K562 (cell line): ENCODE data around the gene NDUFAF3. TPM values are rescaled to one million over a fixed set of nuclear protein-coding genes. Genes with fewer than 3 reads are reported as not detected.

Experiments used
- ATF1 ChIP-seq, 2 experiments: fragments of 450-650 bp in 1 of 2; IDR thresholded peaks; 2 replicates each; pipeline ENCODE4 v1.6.1; 2016; ENCODE audit warnings: missing compliant biosample characterization in 1 of 2, missing genetic modification characterization in 1 of 2
- CEBPB ChIP-seq: fragments of 450-650 bp; IDR thresholded peaks from 2 replicates; pipeline ENCODE4 v1.6.1; 2016; ENCODE audit warnings: missing genetic modification characterization, missing compliant biosample characterization
- CREM ChIP-seq: IDR thresholded peaks from 2 replicates; pipeline ENCODE4 v1.6.1; 2014; ENCODE audit warnings: antibody characterized with exemption, low read depth
- E4F1 ChIP-seq: fragments of 250-450 bp; sonication (Bioruptor Pico); IDR thresholded peaks from 2 replicates; pipeline ENCODE4 v1.5.0; 2021; ENCODE audit warnings: mild to moderate bottlenecking, borderline replicate concordance
- ELF2 ChIP-seq: fragments of 250-450 bp; sonication (Bioruptor Pico); IDR thresholded peaks from 2 replicates; pipeline ENCODE4 v1.5.0; 2021; ENCODE audit warnings: mild to moderate bottlenecking
- ILK ChIP-seq: fragments of 450-650 bp; IDR thresholded peaks from 2 replicates; pipeline ENCODE4 v1.6.1; 2016; ENCODE audit warnings: missing genetic modification characterization, low read depth, mild to moderate bottlenecking, missing compliant biosample characterization, moderate library complexity, borderline replicate concordance
- KAT2B ChIP-seq: IDR thresholded peaks from one replicate; pipeline ENCODE4 v1.6.1; 2012; ENCODE audit warnings: low read depth, mild to moderate bottlenecking, control low read depth, inconsistent platforms, low read length, moderate library complexity
- KLF13 ChIP-seq: fragments of 450-650 bp; IDR thresholded peaks from 2 replicates; pipeline ENCODE4 v1.6.1; 2016; ENCODE audit warnings: missing genetic modification characterization, low read depth, mild to moderate bottlenecking, missing compliant biosample characterization, moderate library complexity, borderline replicate concordance
- KLF6 ChIP-seq: fragments of 250-450 bp; sonication (Bioruptor Pico); IDR thresholded peaks from 2 replicates; pipeline ENCODE4 v1.4.0; 2020; ENCODE audit warnings: mild to moderate bottlenecking, moderate library complexity, borderline replicate concordance
- MXI1 ChIP-seq: IDR thresholded peaks from 2 replicates; pipeline ENCODE4 v1.6.1; 2011; ENCODE audit warnings: low read depth, mild to moderate bottlenecking, improper control_type of control experiment, low read length
- NONO ChIP-seq, 2 experiments: fragments of 200-400 bp in 1 of 2; fragments of 450-650 bp in 1 of 2; formaldehyde crosslinking in 1 of 2; IDR thresholded peaks; 2 replicates each; pipeline ENCODE4 v1.6.1; 2017; ENCODE audit warnings: low read depth in 2 of 2, mild to moderate bottlenecking in 2 of 2, moderate library complexity in 2 of 2, low read length in 1 of 2
- POLR3G ChIP-seq: IDR thresholded peaks from 2 replicates; pipeline ENCODE4 v1.6.1; 2011; ENCODE audit not compliant: insufficient read length, insufficient replicate concordance; ENCODE audit errors: extremely low read depth
- SRF ChIP-seq, 2 experiments: fragments of 250-450, 450-650 bp in 1 of 2; sonication (Bioruptor Pico) in 1 of 2; sonication (generic) in 1 of 2; formaldehyde crosslinking; IDR thresholded peaks; 2 replicates each; pipeline versions ENCODE4 v1.5.0 to v1.5.1; 2020 to 2022; ENCODE audit warnings: mild to moderate bottlenecking in 1 of 2, missing genetic modification reagents in 1 of 2
- ZNF311 ChIP-seq: fragments of 250-450 bp; sonication (Bioruptor Pico); IDR thresholded peaks from 2 replicates; pipeline ENCODE4 v1.4.0; 2020; ENCODE audit warnings: mild to moderate bottlenecking, moderate library complexity
- ZNF436 ChIP-seq: fragments of 250-450, 450-650 bp; sonication (Bioruptor Pico); formaldehyde crosslinking; IDR thresholded peaks from 2 replicates; pipeline ENCODE4 v1.7.0; 2020; ENCODE audit warnings: mild to moderate bottlenecking
- polyA plus RNA-seq, 8 experiments: library from polyadenylated mRNA; depleted of rRNA in 4 of 8; stranded (reverse) in 5 of 8; unstranded in 3 of 8; fragments of >200 nt; fragmentation: Nextera tagmentation in 2 of 8; fragmentation: Illumina TruSeq in 1 of 8; extraction: Ambion mirVana in 2 of 8; extraction: Trizol in 1 of 8; gene quantifications; 2 replicates each; pipeline versions ENCODE4 v1.2.1 to v1.2.3, GENCODE V29; 2011 to 2014; ENCODE audit warnings: inconsistent platforms in 1 of 8, missing spikeins in 1 of 8
- total RNA-seq, 7 experiments: library from RNA; depleted of rRNA in 6 of 7; stranded (reverse); fragments of >200 nt in 6 of 7; fragmentation: Illumina TruSeq in 2 of 7; extraction: Trizol in 2 of 7; gene quantifications; 2 replicates each; pipeline versions ENCODE4 v1.2.1 to v1.2.3, GENCODE V29; 2011 to 2021; ENCODE audit warnings: low replicate concordance in 1 of 7
- TF ChIP-seq, protein P1 (sequence below): sonication (generic); formaldehyde crosslinking; IDR thresholded peaks from 2 replicates; pipeline ENCODE4 v1.8.0; 2022; ENCODE audit warnings: missing genetic modification reagents, mild to moderate bottlenecking, moderate library complexity, borderline replicate concordance
- TF ChIP-seq, protein P2 (sequence below): fragments of 450-650 bp; formaldehyde crosslinking; IDR thresholded peaks from 2 replicates; pipeline ENCODE4 v1.4.0; 2020; ENCODE audit warnings: mild to moderate bottlenecking, moderate library complexity
- TF ChIP-seq, protein P3 (sequence below): sonication (generic); formaldehyde crosslinking; IDR thresholded peaks from 2 replicates; pipeline ENCODE4 v1.8.1; 2022; ENCODE audit warnings: missing genetic modification reagents
- TF ChIP-seq, protein P4 (sequence below), 3 experiments: fragments of 200-800 bp in 1 of 3; sonication (Bioruptor generic) in 1 of 3; sonication (generic) in 1 of 3; formaldehyde crosslinking in 1 of 3; IDR thresholded peaks; 2 replicates each; pipeline versions ENCODE4 v1.6.1 to v1.8.0; 2016 to 2022; ENCODE audit warnings: mild to moderate bottlenecking in 2 of 3, missing compliant biosample characterization in 2 of 3, missing genetic modification characterization in 2 of 3, missing genetic modification reagents in 1 of 3

The NDUFAF3 gene
- total and polyA plus RNA-seq, 9 of the 15 experiments (the other 6 are each of a cell fraction or from before 2014, with no cell fraction given): 17.0 to 127 (median 36.3) TPM

DNA sequence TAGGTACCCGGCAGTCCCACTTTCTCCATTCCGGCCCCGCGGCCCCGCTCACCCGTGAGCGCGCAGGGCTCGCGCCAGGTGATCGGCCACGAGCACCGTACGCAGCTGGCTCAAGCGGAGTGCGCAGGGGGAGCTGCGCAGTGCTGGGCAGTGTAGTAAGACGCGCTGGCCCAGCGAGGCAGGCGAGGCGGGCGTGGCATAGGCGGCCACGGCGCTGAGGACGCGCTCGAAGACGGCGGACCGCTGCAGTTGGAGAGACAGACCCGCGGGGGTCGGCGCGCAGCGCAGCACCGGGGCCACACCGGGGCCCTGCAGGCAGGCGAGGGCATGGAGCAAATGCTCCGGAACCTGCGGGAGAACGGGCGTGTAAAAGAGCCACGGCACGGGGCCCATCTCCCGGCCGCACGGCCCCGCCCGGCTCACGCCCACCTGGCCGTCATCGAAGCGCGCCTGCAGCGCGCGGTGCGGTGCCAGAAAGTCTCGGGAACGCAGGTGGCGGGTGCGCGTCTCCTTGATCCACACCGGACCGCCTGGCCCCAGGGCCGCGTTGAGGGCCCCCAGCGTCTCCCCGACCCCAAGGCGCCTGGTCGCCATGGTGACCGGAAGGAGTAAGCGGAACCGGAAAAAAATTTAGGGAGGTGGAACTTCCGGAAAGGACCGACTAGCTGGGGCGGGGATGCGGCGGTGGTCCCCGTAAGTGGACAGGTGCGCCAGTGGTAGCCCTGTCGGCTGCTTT lies 3.8 kb upstream of the NDUFAF3 start, which contains the start of gene DALRD3 (continued):
- no peak for TF ChIP-seq E4F1 (CRISPR knock-in tag)
- no peak for TF ChIP-seq KAT2B
- no peak for TF ChIP-seq ILK (tag)
- TF ChIP-seq, protein P1, sequence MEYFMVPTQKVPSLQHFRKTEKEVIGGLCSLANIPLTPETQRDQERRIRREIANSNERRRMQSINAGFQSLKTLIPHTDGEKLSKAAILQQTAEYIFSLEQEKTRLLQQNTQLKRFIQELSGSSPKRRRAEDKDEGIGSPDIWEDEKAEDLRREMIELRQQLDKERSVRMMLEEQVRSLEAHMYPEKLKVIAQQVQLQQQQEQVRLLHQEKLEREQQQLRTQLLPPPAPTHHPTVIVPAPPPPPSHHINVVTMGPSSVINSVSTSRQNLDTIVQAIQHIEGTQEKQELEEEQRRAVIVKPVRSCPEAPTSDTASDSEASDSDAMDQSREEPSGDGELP: peak; percentile 82
- no peak for TF ChIP-seq SRF (CRISPR knock-in tag; IDR thresholded peaks at IDR 0.05)
- 0 out of 2 replicates have a peak, but pooled peaks have one; percentile 62 for TF ChIP-seq ELF2 (CRISPR knock-in tag)
- TF ChIP-seq NONO (IDR thresholded peaks at IDR 0.05; ENCODE audit: low read depth in 2 of 2, low read length in 1 of 2): peak in 1 of 2 experiments; percentile 39; a peak in 1 of 4 replicates
- 0 out of 2 replicates have a peak, but pooled peaks have one; percentile 13 for TF ChIP-seq KLF13 (tag)
- no peak for TF ChIP-seq ZNF311
- TF ChIP-seq KLF6: no peak
- TF ChIP-seq CREM: peak; percentile 95
- peak; percentile 74; the same call in 1 of the 2 replicates for TF ChIP-seq MXI1
- TF ChIP-seq, protein P2, sequence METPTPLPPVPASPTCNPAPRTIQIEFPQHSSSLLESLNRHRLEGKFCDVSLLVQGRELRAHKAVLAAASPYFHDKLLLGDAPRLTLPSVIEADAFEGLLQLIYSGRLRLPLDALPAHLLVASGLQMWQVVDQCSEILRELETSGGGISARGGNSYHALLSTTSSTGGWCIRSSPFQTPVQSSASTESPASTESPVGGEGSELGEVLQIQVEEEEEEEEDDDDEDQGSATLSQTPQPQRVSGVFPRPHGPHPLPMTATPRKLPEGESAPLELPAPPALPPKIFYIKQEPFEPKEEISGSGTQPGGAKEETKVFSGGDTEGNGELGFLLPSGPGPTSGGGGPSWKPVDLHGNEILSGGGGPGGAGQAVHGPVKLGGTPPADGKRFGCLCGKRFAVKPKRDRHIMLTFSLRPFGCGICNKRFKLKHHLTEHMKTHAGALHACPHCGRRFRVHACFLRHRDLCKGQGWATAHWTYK (CRISPR knock-in tag): 0 out of 2 replicates have a peak, but pooled peaks have one; percentile 43
- TF ChIP-seq, protein P3, sequence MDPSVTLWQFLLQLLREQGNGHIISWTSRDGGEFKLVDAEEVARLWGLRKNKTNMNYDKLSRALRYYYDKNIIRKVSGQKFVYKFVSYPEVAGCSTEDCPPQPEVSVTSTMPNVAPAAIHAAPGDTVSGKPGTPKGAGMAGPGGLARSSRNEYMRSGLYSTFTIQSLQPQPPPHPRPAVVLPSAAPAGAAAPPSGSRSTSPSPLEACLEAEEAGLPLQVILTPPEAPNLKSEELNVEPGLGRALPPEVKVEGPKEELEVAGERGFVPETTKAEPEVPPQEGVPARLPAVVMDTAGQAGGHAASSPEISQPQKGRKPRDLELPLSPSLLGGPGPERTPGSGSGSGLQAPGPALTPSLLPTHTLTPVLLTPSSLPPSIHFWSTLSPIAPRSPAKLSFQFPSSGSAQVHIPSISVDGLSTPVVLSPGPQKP (CRISPR knock-in tag): no peak
- no peak for TF ChIP-seq CEBPB (tag)
- TF ChIP-seq ATF1 (CRISPR knock-in tag; IDR thresholded peaks at IDR 0.05): peak; percentile 47; the same call in 1 of the 2 replicates
- peak; percentile 93 for TF ChIP-seq ATF1 (tag; IDR thresholded peaks at IDR 0.05)
- no peak for TF ChIP-seq ZNF436 (CRISPR knock-in tag)
- no peak for TF ChIP-seq POLR3G
- TF ChIP-seq, protein P4, sequence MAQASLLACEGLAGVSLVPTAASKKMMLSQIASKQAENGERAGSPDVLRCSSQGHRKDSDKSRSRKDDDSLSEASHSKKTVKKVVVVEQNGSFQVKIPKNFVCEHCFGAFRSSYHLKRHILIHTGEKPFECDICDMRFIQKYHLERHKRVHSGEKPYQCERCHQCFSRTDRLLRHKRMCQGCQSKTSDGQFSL (CRISPR knock-in tag; IDR thresholded peaks at IDR 0.05): no peak
- TF ChIP-seq, protein P4 (tag; IDR thresholded peaks at IDR 0.05): no peak
